Liver (tissue), 9 donors: ENCODE data around the gene SH3BP5L. TPM values are rescaled to one million over a fixed set of nuclear protein-coding genes. Genes with fewer than 3 reads are reported as not detected.

Experiments used
- DNase-seq: peaks from one replicate; pipeline ENCODE4 v3.0.0-alpha.2; 2017; ENCODE audit warnings: low spot score
- H3K27ac ChIP-seq, 2 donors: one replicate each; pipeline ENCODE4 v1.7.0; 2013; ENCODE audit warnings: inconsistent platforms in 2 of 2, low read length in 2 of 2, control low read depth in 1 of 2, low read depth in 1 of 2, mild to moderate bottlenecking in 1 of 2
- H3K27me3 ChIP-seq, 4 donors: one replicate each; pipeline versions ENCODE4 v1.6.1 to v1.7.0; 2013; ENCODE audit warnings: low read length in 3 of 4, inconsistent platforms in 1 of 4, mild to moderate bottlenecking in 1 of 4, moderate library complexity in 1 of 4; ENCODE audit not compliant: control insufficient read depth in 4 of 4, insufficient read depth in 4 of 4
- H3K36me3 ChIP-seq, 4 donors: one replicate each; pipeline versions ENCODE4 v1.6.1 to v1.7.0; 2013; ENCODE audit warnings: low read length in 3 of 4, mild to moderate bottlenecking in 3 of 4, low read depth in 1 of 4, moderate library complexity in 1 of 4; ENCODE audit not compliant: control insufficient read depth in 4 of 4, insufficient read depth in 3 of 4
- H3K4me1 ChIP-seq, 4 donors: one replicate each; pipeline versions ENCODE4 v1.6.1 to v1.7.0; 2013; ENCODE audit warnings: low read length in 3 of 4, mild to moderate bottlenecking in 3 of 4, moderate library complexity in 1 of 4; ENCODE audit not compliant: control insufficient read depth in 4 of 4, insufficient read depth in 4 of 4
- H3K4me3 ChIP-seq, 3 donors: one replicate each; pipeline versions ENCODE4 v1.6.1 to v1.7.0; 2013; ENCODE audit warnings: low read length in 3 of 3, control low read depth in 1 of 3, low read depth in 1 of 3, mild to moderate bottlenecking in 1 of 3
- H3K9ac ChIP-seq, 2 donors: one replicate each; pipeline ENCODE4 v1.7.0; 2013; ENCODE audit warnings: low read length in 2 of 2, mild to moderate bottlenecking in 2 of 2, moderate library complexity in 2 of 2, control low read depth in 1 of 2, low read depth in 1 of 2
- H3K9me3 ChIP-seq, 4 donors: one replicate each; pipeline versions ENCODE4 v1.6.1 to v1.7.0; 2013; ENCODE audit warnings: low read length in 3 of 4; ENCODE audit not compliant: control insufficient read depth in 4 of 4
- ATF3 ChIP-seq: IDR thresholded peaks from 2 replicates; pipeline ENCODE4 v1.6.1; 2016; ENCODE audit warnings: antibody characterized with exemption
- CTCF ChIP-seq: fragments of 150-350 bp; IDR thresholded peaks from 2 replicates; pipeline ENCODE4 v1.5.1; 2017; ENCODE audit warnings: improper control_type of control experiment, low read depth, low read length; ENCODE audit not compliant: missing input control
- EGR1 ChIP-seq, 2 donors: IDR thresholded peaks; 2 replicates each; pipeline ENCODE4 v1.6.1; 2016 to 2018; ENCODE audit warnings: antibody characterized with exemption in 2 of 2, low read depth in 2 of 2
- FOXA2 ChIP-seq: IDR thresholded peaks from 2 replicates; pipeline ENCODE4 v1.6.1; 2016; ENCODE audit warnings: antibody characterized with exemption
- HNF4A ChIP-seq, 2 donors: conservative IDR thresholded peaks; 2 replicates each; pipeline ENCODE4 v1.6.1; 2016; ENCODE audit warnings: antibody characterized with exemption in 2 of 2, mild to moderate bottlenecking in 2 of 2
- HNF4G ChIP-seq: IDR thresholded peaks from 2 replicates; pipeline ENCODE4 v1.6.1; 2016; ENCODE audit warnings: antibody characterized with exemption
- JUND ChIP-seq, 2 donors: IDR thresholded peaks; 2 replicates each; pipeline ENCODE4 v1.6.1; 2016; ENCODE audit warnings: antibody characterized with exemption in 2 of 2
- MAX ChIP-seq: IDR thresholded peaks from 2 replicates; pipeline ENCODE4 v1.6.1; 2016; ENCODE audit warnings: antibody characterized with exemption
- NR2F2 ChIP-seq: IDR thresholded peaks from 2 replicates; pipeline ENCODE4 v1.6.1; 2016; ENCODE audit warnings: antibody characterized with exemption
- RAD21 ChIP-seq, 2 donors: IDR thresholded peaks; 2 replicates each; pipeline ENCODE4 v1.6.1; 2016; ENCODE audit warnings: antibody characterized with exemption in 2 of 2, mild to moderate bottlenecking in 2 of 2
- REST ChIP-seq: IDR thresholded peaks from 2 replicates; pipeline ENCODE4 v1.6.1; 2016; ENCODE audit warnings: antibody characterized with exemption, mild to moderate bottlenecking
- RXRA ChIP-seq, 2 donors: IDR thresholded peaks; 2 replicates each; pipeline ENCODE4 v1.6.1; 2017 to 2018; ENCODE audit warnings: antibody characterized with exemption in 2 of 2, mild to moderate bottlenecking in 1 of 2
- YY1 ChIP-seq: IDR thresholded peaks from 2 replicates; pipeline ENCODE4 v1.6.1; 2016; ENCODE audit warnings: antibody characterized with exemption, mild to moderate bottlenecking
- ZBTB33 ChIP-seq: IDR thresholded peaks from 2 replicates; pipeline ENCODE4 v1.6.1; 2016; ENCODE audit warnings: antibody characterized with exemption
- WGBS: extraction: QIAGEN DNeasy Blood & Tissue Kit; methylation state at CpG from one replicate; pipeline ENCODE4 v1.1.7; 2013; 5-methylcytosine and 5-hydroxymethylcytosine counted together
- polyA plus RNA-seq, 2 donors: library from polyadenylated mRNA; stranded (reverse) in 1 of 2; unstranded in 1 of 2; fragments of 200-250 nt in 1 of 2; fragments of >200 nt in 1 of 2; fragmentation: Nextera tagmentation in 1 of 2; extraction: Ambion mirVana in 1 of 2; gene quantifications; one replicate each; pipeline versions ENCODE4 v1.2.1 to v1.2.3, GENCODE V29; 2013 to 2015
- total RNA-seq, 2 donors: library from RNA; depleted of rRNA; stranded (reverse); fragments of >200 nt; gene quantifications; one replicate each; pipeline ENCODE4 v1.2.3, GENCODE V29; 2014
- donor health status: healthy.
- donor health status: healthy.
- donor health status: healthy.
- donor health status: healthy.
- donor health status: healthy.

Gene SH3BP5L
- total and polyA plus RNA-seq, 4 donors, result 1.5 to 16.4 (median 12.4) TPM

GRCh38 chr1:248862695-248862997, 36.9 kb upstream of the SH3BP5L start:
- 15% methylated on average over 4 of the region's 4 CpGs for WGBS
- Histone ChIP-seq H3K27me3 (no peaks in the 10 kb centered on the region), H3K27ac (peak overlapping the region in 1 of 2 donors; percentile 4), H3K4me1 (peaks cover 6 to 29% (median 17%) of the 10 kb centered on the region in 4 donors), H3K4me3 (peak overlapping the region; percentile 21 to 63 (median 46)), H3K36me3 (no peaks in the 10 kb centered on the region), H3K9ac (no peak overlapping the region), H3K9me3 (no peaks in the 10 kb centered on the region)
- DNase-seq, result no peak
- TF ChIP-seq MAX, result no peak
- no peak for TF ChIP-seq HNF4G
- no peak for TF ChIP-seq FOXA2

- Histone ChIP-seq H3K4me1 (peaks cover 9 to 33% (median 19%) of the 10 kb centered on the region in 4 donors), H3K4me3 (no peak overlapping the region), H3K36me3 (no peaks in the 10 kb centered on the region), H3K27me3 (no peaks in the 10 kb centered on the region), H3K27ac (no peak overlapping the region), H3K9me3 (no peaks in the 10 kb centered on the region), H3K9ac (no peak overlapping the region)
- WGBS, result 86% methylated on average over 2 of the region's 2 CpGs
- DNase-seq, result no peak
- TF ChIP-seq NR2F2 (no peak), REST (no peak), CTCF (no peak), ATF3 (no peak), MAX (no peak), ZBTB33 (no peak), RAD21 (IDR thresholded peaks at IDR 0.05) (no peak)
Observed at GRCh38 chr1:248861616-248862015, 35.9 kb upstream of the SH3BP5L start.

GRCh38 chr1:248860007-248860406, 34.3 kb upstream of the SH3BP5L start:
- Histone ChIP-seq H3K9ac (no peak overlapping the region), H3K27ac (no peak overlapping the region), H3K4me1 (peaks cover 9 to 33% (median 19%) of the 10 kb centered on the region in 4 donors), H3K36me3 (no peaks in the 10 kb centered on the region), H3K27me3 (no peaks in the 10 kb centered on the region), H3K9me3 (no peaks in the 10 kb centered on the region), H3K4me3 (no peak overlapping the region)
- no peak for TF ChIP-seq ZBTB33
- no peak for TF ChIP-seq JUND (IDR thresholded peaks at IDR 0.05)
- TF ChIP-seq EGR1 (IDR thresholded peaks at IDR 0.05; ENCODE audit: low read depth in 2 of 2), result no peak
- TF ChIP-seq RXRA (IDR thresholded peaks at IDR 0.05), result no peak
- no peak for TF ChIP-seq YY1
- TF ChIP-seq HNF4A (conservative IDR thresholded peaks at IDR 0.05), result no peak
- TF ChIP-seq NR2F2, result no peak
- TF ChIP-seq ATF3, result no peak
- 92% methylated on average over 4 of the region's 4 CpGs for WGBS
- DNase-seq, result no peak
